HepG2 (cell line): ENCODE data around the gene CTNNA2. TPM values are rescaled to one million over a fixed set of nuclear protein-coding genes. Genes with fewer than 3 reads are reported as not detected.

Experiments used
- ATAC-seq: fragments of 200-7000 bp; cut with Tn5 transposase; 3 replicates; pipeline ENCODE4 v1.9.1; 2020; ENCODE audit warnings: mild to moderate bottlenecking, moderate library complexity
- BruUV-seq: library from RNA; stranded (reverse); fragments of 400-500 nt; replicated peaks from 2 replicates; lab custom pipeline; 2021; lab: Mats Ljungman, UMichigan
- CTCF ChIA-PET: fragments of 300-600 bp; formaldehyde crosslinking; extraction: SDS; loops from one replicate; lab custom pipeline; 2021; ENCODE audit warnings: low total read pairs, inconsistent platforms, low intra/inter-chr PET ratio; lab: Yijun Ruan, JAX
- POLR2A ChIA-PET: fragments of 350-600 bp; sonication (Branson Sonifier 250); formaldehyde crosslinking; loops from one replicate; lab custom pipeline; 2020; ENCODE audit warnings: antibody characterized with exemption, inconsistent platforms; lab: Yijun Ruan, JAX
- DNase-seq: peaks from one replicate; pipeline ENCODE4 v3.0.0-alpha.2; 2015; ENCODE audit warnings: low spot score
- FAIRE-seq: peaks from 3 replicates; lab custom pipeline; 2011; peaks lifted over from hg19 to GRCh38; lab: Jason Lieb, UNC
- H2AFZ ChIP-seq: one replicate; pipeline ENCODE4 v1.6.1; 2011; ENCODE audit warnings: low read length, inconsistent platforms
- H3K27ac ChIP-seq: fragments of 300-600 bp; 3 replicates; pipeline ENCODE4 v1.8.0; 2011; ENCODE audit warnings: mixed run types, mild to moderate bottlenecking, mixed read lengths, low read length, inconsistent platforms; ENCODE audit not compliant: insufficient read depth; ENCODE audit errors: extremely low read length
- H3K27me3 ChIP-seq, 2 experiments: fragments of 200-600 bp in 1 of 2; 2 replicates in 1 of 2; 3 replicates in 1 of 2; pipeline versions ENCODE4 v1.6.0 to v1.8.0; 2011; ENCODE audit warnings: low read length in 2 of 2, mild to moderate bottlenecking in 2 of 2, moderate library complexity in 2 of 2, inconsistent platforms in 1 of 2; ENCODE audit not compliant: insufficient read depth in 2 of 2, control insufficient read depth in 1 of 2
- H3K36me3 ChIP-seq, 2 experiments: fragments of 200-600 bp in 1 of 2; replicated peaks in 1 of 2; 2 replicates in 1 of 2; 3 replicates in 1 of 2; pipeline versions ENCODE4 v1.5.1 to v1.8.0; 2011; ENCODE audit warnings: low read length in 2 of 2, inconsistent platforms in 1 of 2; ENCODE audit not compliant: insufficient read depth in 2 of 2, control insufficient read depth in 1 of 2
- H3K4me1 ChIP-seq: 2 replicates; pipeline ENCODE4 v1.5.1; 2012; ENCODE audit warnings: low read length, inconsistent platforms; ENCODE audit not compliant: insufficient read depth
- H3K4me2 ChIP-seq: 2 replicates; pipeline ENCODE4 v1.6.0; 2011; ENCODE audit warnings: low read depth, low read length, inconsistent platforms
- H3K4me3 ChIP-seq, 3 experiments: fragments of 200-600 bp in 1 of 3; sonication (generic), shearing (Covaris generic) in 1 of 3; replicated peaks in 1 of 3; 2 replicates each; pipeline ENCODE4 v1.5.1; 2011 to 2016; ENCODE audit warnings: low read length in 3 of 3, inconsistent platforms in 2 of 3, low read depth in 2 of 3, mild to moderate bottlenecking in 2 of 3, control low read depth in 1 of 3, mixed read lengths in 1 of 3; ENCODE audit not compliant: insufficient read depth in 1 of 3
- H3K79me2 ChIP-seq: one replicate; pipeline ENCODE4 v1.6.1; 2011; ENCODE audit warnings: low read length, inconsistent platforms; ENCODE audit not compliant: insufficient read depth
- H3K9ac ChIP-seq: 2 replicates; pipeline ENCODE4 v1.6.0; 2011; ENCODE audit warnings: mild to moderate bottlenecking, low read depth, low read length, inconsistent platforms; ENCODE audit not compliant: insufficient read depth
- H3K9me3 ChIP-seq: 2 replicates; pipeline ENCODE4 v1.5.1; 2012; ENCODE audit warnings: mild to moderate bottlenecking, low read length
- H4K20me1 ChIP-seq: 2 replicates; pipeline ENCODE4 v1.6.0; 2011; ENCODE audit warnings: inconsistent platforms, mild to moderate bottlenecking, low read length, moderate library complexity; ENCODE audit not compliant: insufficient read depth
- BRF2 ChIP-seq: sonication (generic); formaldehyde crosslinking; IDR thresholded peaks from 2 replicates; pipeline ENCODE4 v1.8.1; 2022; ENCODE audit warnings: mild to moderate bottlenecking, missing genetic modification reagents
- ELF4 ChIP-seq: sonication (generic); formaldehyde crosslinking; IDR thresholded peaks from 2 replicates; pipeline ENCODE4 v1.5.0; 2020; ENCODE audit warnings: missing genetic modification reagents, mild to moderate bottlenecking, moderate library complexity, borderline replicate concordance
- FOXO4 ChIP-seq: sonication (generic); formaldehyde crosslinking; conservative IDR thresholded peaks from 2 replicates; pipeline ENCODE4 v1.8.1; 2023; ENCODE audit warnings: missing genetic modification reagents
- HOXA3 ChIP-seq: sonication (generic); formaldehyde crosslinking; IDR thresholded peaks from 2 replicates; pipeline ENCODE4 v1.5.0; 2020; ENCODE audit warnings: missing genetic modification reagents
- HOXA9 ChIP-seq: sonication (generic); formaldehyde crosslinking; IDR thresholded peaks from 2 replicates; pipeline ENCODE4 v1.8.1; 2022; ENCODE audit warnings: missing genetic modification reagents, mild to moderate bottlenecking, moderate library complexity, borderline replicate concordance
- HOXD1 ChIP-seq: sonication (generic); formaldehyde crosslinking; IDR thresholded peaks from 2 replicates; pipeline ENCODE4 v1.5.0; 2020; ENCODE audit warnings: missing genetic modification reagents
- IKZF4 ChIP-seq: sonication (generic); formaldehyde crosslinking; IDR thresholded peaks from 2 replicates; pipeline ENCODE4 v1.5.1; 2020; ENCODE audit warnings: borderline replicate concordance, mild to moderate bottlenecking, low read depth, missing genetic modification reagents; ENCODE audit errors: not compliant biosample characterization
- KDM3A ChIP-seq: IDR thresholded peaks from 2 replicates; pipeline ENCODE4 v1.6.1; 2018; ENCODE audit warnings: low read depth, missing compliant biosample characterization
- NR2F1 ChIP-seq, 2 experiments: fragments of 450-650 bp in 1 of 2; formaldehyde crosslinking in 1 of 2; IDR thresholded peaks; 2 replicates each; pipeline versions ENCODE4 v1.5.0 to v1.6.1; 2016 to 2020; ENCODE audit warnings: mild to moderate bottlenecking in 1 of 2, missing compliant biosample characterization in 1 of 2, missing genetic modification reagents in 1 of 2, moderate library complexity in 1 of 2
- SNRNP70 ChIP-seq: fragments of 200-400 bp; formaldehyde crosslinking; IDR thresholded peaks from 2 replicates; pipeline ENCODE4 v1.6.1; 2017; ENCODE audit warnings: mild to moderate bottlenecking, low read depth, low read length, moderate library complexity
- SRY ChIP-seq: sonication (generic); formaldehyde crosslinking; IDR thresholded peaks from 2 replicates; pipeline ENCODE4 v1.8.0; 2022; ENCODE audit warnings: mild to moderate bottlenecking, missing genetic modification reagents
- ZFP41 ChIP-seq: sonication (generic); formaldehyde crosslinking; IDR thresholded peaks from 2 replicates; pipeline ENCODE4 v1.4.0; 2020; ENCODE audit warnings: mild to moderate bottlenecking, missing genetic modification reagents, borderline replicate concordance
- ZFX ChIP-seq: sonication (generic); formaldehyde crosslinking; IDR thresholded peaks from 2 replicates; pipeline ENCODE4 v1.4.0; 2020; ENCODE audit warnings: mild to moderate bottlenecking, low read depth, missing genetic modification reagents, moderate library complexity
- ZNF510 ChIP-seq: sonication (generic); formaldehyde crosslinking; IDR thresholded peaks from 2 replicates; pipeline ENCODE4 v1.4.0; 2020; ENCODE audit warnings: low read depth, mild to moderate bottlenecking, missing genetic modification reagents
- ZNF740 ChIP-seq: sonication (generic); formaldehyde crosslinking; IDR thresholded peaks from 2 replicates; pipeline ENCODE4 v1.4.0; 2020; ENCODE audit warnings: missing genetic modification reagents
- ZNF841 ChIP-seq: sonication (generic); formaldehyde crosslinking; IDR thresholded peaks from 2 replicates; pipeline ENCODE4 v1.8.1; 2023; ENCODE audit warnings: missing genetic modification reagents, borderline replicate concordance
- WGBS: methylation state at CpG from one replicate; pipeline ENCODE4 v1.1.6; 2017; ENCODE audit warnings: low lambda C conversion rate; 5-methylcytosine and 5-hydroxymethylcytosine counted together
- in situ Hi-C: cut with HindIII; loops from 2 replicates; pipeline ENCODE4 v1.10.0; 2017; ENCODE audit warnings: low pct_unique_long_range_greater_than_20kb; ENCODE audit not compliant: extremely low pct_ligation_motif_present
- intact Hi-C: fragments of 100-400 bp; cut with micrococcal nuclease; formaldehyde crosslinking; loops from one replicate; pipeline ENCODE4 v1.10.0; 2022; ENCODE audit not compliant: unreplicated experiment
- polyA plus RNA-seq, 8 experiments: library from polyadenylated mRNA; depleted of rRNA in 3 of 8; stranded (reverse) in 7 of 8; unstranded in 1 of 8; fragments of >200 nt; fragmentation: Illumina TruSeq in 4 of 8; extraction: Trizol in 4 of 8; gene quantifications; 2 replicates each; pipeline versions ENCODE4 v1.2.1 to v1.2.3, GENCODE V29; 2011 to 2016; ENCODE audit warnings: low read depth in 4 of 8, missing spikeins in 1 of 8, mixed read lengths in 1 of 8; ENCODE audit not compliant: insufficient read depth in 1 of 8
- total RNA-seq, 5 experiments: library from RNA; depleted of rRNA; stranded (reverse); fragments of >200 nt; fragmentation: Illumina TruSeq; extraction: Trizol; gene quantifications; 2 replicates each; pipeline ENCODE4 v1.2.3, GENCODE V29; 2016; ENCODE audit warnings: low read depth in 1 of 5
- TF ChIP-seq, protein P1 (sequence below): sonication (generic); formaldehyde crosslinking; IDR thresholded peaks from 2 replicates; pipeline ENCODE4 v1.8.0; 2022; ENCODE audit warnings: mild to moderate bottlenecking, missing genetic modification reagents, moderate library complexity

Gene CTNNA2
- total and polyA plus RNA-seq, 2 of the 13 experiments (the other 11 are each of a cell fraction or from before 2014, with no cell fraction given) = not detected

- ChIA-PET CTCF (no interaction called here), POLR2A (no interaction called here)
- Histone ChIP-seq H2AFZ (no peak overlapping the region), H3K4me2 (no peak overlapping the region), H3K79me2 (no peaks in the 10 kb centered on the region), H3K9me3 (peaks cover 76% of the 10 kb centered on the region), H3K4me3 (no peak overlapping the region), H4K20me1 (no peaks in the 10 kb centered on the region), H3K9ac (no peak overlapping the region), H3K27me3 (no peaks in the 10 kb centered on the region), H3K36me3 (no peaks in the 10 kb centered on the region), H3K4me1 (no peaks in the 10 kb centered on the region), H3K27ac (no peak overlapping the region)
- BruUV-seq = no TSS peak
- FAIRE-seq (no peak), DNase-seq (no peak), ATAC-seq (no peak)
- in situ Hi-C loops = no loop called here
- intact Hi-C loops = no loop called here
- TF ChIP-seq IKZF4 (CRISPR knock-in tag) (no peak), FOXO4 (no peak), ZNF510 (no peak), ZFP41 (no peak), ZNF740 (CRISPR knock-in tag) (no peak), HOXA9 (CRISPR knock-in tag) (no peak)
Observed at GRCh38 chr2:80687524-80687923, 1174.7 kb downstream of the CTNNA2 start.

GRCh38 chr2:80689106-80689505 is 1176.3 kb downstream of the CTNNA2 start:
- BruUV-seq = no TSS peak
- H3K4me2 ChIP-seq = no peak overlapping the region
- in situ Hi-C loops = no loop called here
- no peaks in the 10 kb centered on the region for H4K20me1 ChIP-seq
- no peaks in the 10 kb centered on the region for H3K27me3 ChIP-seq
- intact Hi-C loops = no loop called here
- ChIA-PET CTCF (no interaction called here), POLR2A (no interaction called here)
- H3K79me2 ChIP-seq = no peaks in the 10 kb centered on the region
- H3K4me1 ChIP-seq = no peaks in the 10 kb centered on the region
- H3K27ac ChIP-seq = no peak overlapping the region
- peaks cover 76% of the 10 kb centered on the region for H3K9me3 ChIP-seq
- ATAC-seq (no peak), FAIRE-seq (no peak), DNase-seq (no peak)
- H2AFZ ChIP-seq = no peak overlapping the region
- WGBS = 0% methylated on average over 1 of the region's 1 CpG
- no peak overlapping the region for H3K9ac ChIP-seq
- H3K36me3 ChIP-seq = no peaks in the 10 kb centered on the region
- no peak overlapping the region for H3K4me3 ChIP-seq
- no peak for TF ChIP-seq ZNF841 (CRISPR knock-in tag)
- no peak for TF ChIP-seq HOXA3 (CRISPR knock-in tag)
- no peak for TF ChIP-seq HOXD1 (CRISPR knock-in tag)
- TF ChIP-seq KDM3A (CRISPR knock-in tag) = no peak
- TF ChIP-seq SNRNP70 = no peak
- TF ChIP-seq ZFX (CRISPR knock-in tag) = no peak
- TF ChIP-seq, protein P1, sequence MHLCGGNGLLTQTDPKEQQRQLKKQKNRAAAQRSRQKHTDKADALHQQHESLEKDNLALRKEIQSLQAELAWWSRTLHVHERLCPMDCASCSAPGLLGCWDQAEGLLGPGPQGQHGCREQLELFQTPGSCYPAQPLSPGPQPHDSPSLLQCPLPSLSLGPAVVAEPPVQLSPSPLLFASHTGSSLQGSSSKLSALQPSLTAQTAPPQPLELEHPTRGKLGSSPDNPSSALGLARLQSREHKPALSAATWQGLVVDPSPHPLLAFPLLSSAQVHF = no peak
- TF ChIP-seq SRY (CRISPR knock-in tag) = no peak
- no peak for TF ChIP-seq ELF4 (CRISPR knock-in tag)
- TF ChIP-seq BRF2 (CRISPR knock-in tag) = no peak
- TF ChIP-seq NR2F1 (CRISPR knock-in tag; IDR thresholded peaks at IDR 0.05) = no peak
